KMS-11 (cell line): Measurements from ENCODE around the gene CCT3.

Experiments
- H2AFZ ChIP-seq: fragments of 200-600 bp; sonication (generic); 2 replicates; pipeline ENCODE4 v1.6.1; 2016; ENCODE audit warnings: antibody characterized with exemption, mixed run types, low read depth
- H3K27ac ChIP-seq: fragments of 200-600 bp; sonication (generic); 2 replicates; pipeline ENCODE4 v1.6.1; 2016; ENCODE audit warnings: mild to moderate bottlenecking, mixed run types
- H3K27me3 ChIP-seq: fragments of 200-600 bp; sonication (generic); 2 replicates; pipeline ENCODE4 v1.6.1; 2017; ENCODE audit warnings: mild to moderate bottlenecking, low read depth, mixed run types, moderate library complexity; ENCODE audit not compliant: insufficient read depth
- H3K36me3 ChIP-seq: fragments of 200-600 bp; sonication (generic); 2 replicates; pipeline ENCODE4 v1.6.1; 2017; ENCODE audit warnings: mild to moderate bottlenecking, mixed run types; ENCODE audit not compliant: insufficient read depth
- H3K4me1 ChIP-seq: fragments of 200-600 bp; sonication (generic); 2 replicates; pipeline ENCODE4 v1.6.1; 2016; ENCODE audit warnings: mild to moderate bottlenecking, low read depth, mixed run types; ENCODE audit not compliant: poor library complexity, severe bottlenecking
- H3K4me2 ChIP-seq: fragments of 200-600 bp; sonication (generic); 2 replicates; pipeline ENCODE4 v1.7.0; 2016; ENCODE audit warnings: mild to moderate bottlenecking, mixed run types
- H3K4me3 ChIP-seq: fragments of 200-600 bp; sonication (generic); IDR thresholded peaks from 2 replicates; pipeline ENCODE4 v1.6.1; 2017; ENCODE audit warnings: low read depth, low read length, mixed read lengths; ENCODE audit not compliant: insufficient read depth
- H3K79me2 ChIP-seq: fragments of 200-600 bp; sonication (generic); 2 replicates; pipeline ENCODE4 v1.6.1; 2016; ENCODE audit warnings: low read depth, mixed run types; ENCODE audit not compliant: insufficient read depth
- H3K9ac ChIP-seq: fragments of 200-600 bp; sonication (generic); 2 replicates; pipeline ENCODE4 v1.6.1; 2016; ENCODE audit warnings: mild to moderate bottlenecking, mixed run types
- H4K20me1 ChIP-seq: fragments of 200-600 bp; sonication (generic); 2 replicates; pipeline ENCODE4 v1.6.1; 2016; ENCODE audit warnings: mild to moderate bottlenecking, mixed run types; ENCODE audit not compliant: insufficient read depth
- TF ChIP-seq, protein P1 (sequence below): fragments of 200-600 bp; sonication (generic); conservative IDR thresholded peaks from 2 replicates; pipeline ENCODE4 v1.6.1; 2017; ENCODE audit warnings: low read depth, mild to moderate bottlenecking, antibody characterized with exemption, low read length, moderate library complexity, mixed read lengths

CCT3 gene

DNA sequence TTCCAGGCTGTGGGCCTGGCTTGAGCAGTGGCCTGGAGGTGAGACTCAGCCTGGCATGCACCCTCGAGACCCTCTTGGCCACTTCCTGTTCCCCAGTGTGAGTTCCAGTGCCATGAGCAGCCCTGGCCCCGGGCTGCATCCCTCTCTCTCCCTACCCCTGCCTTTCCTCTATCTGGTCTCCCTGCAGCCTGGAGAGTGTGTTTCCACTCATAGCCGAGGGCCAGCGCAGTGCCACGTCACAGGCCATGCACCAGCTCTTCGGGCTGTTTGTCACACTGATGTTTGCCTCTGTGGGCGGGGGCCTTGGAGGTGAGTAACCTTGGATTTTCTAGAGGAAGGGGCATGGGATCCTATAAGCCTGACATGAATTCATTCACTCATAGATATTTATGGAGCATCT is 44.5 kb upstream of the CCT3 start:
- Histone ChIP-seq H3K36me3 (no peaks in the 10 kb centered on the region), H4K20me1 (no peaks in the 10 kb centered on the region), H3K79me2 (no peaks in the 10 kb centered on the region), H3K9ac (no peak overlapping the region), H3K4me1 (no peaks in the 10 kb centered on the region), H3K4me3 (no peak overlapping the region), H3K4me2 (no peak overlapping the region), H2AFZ (peak overlapping the region; percentile 8), H3K27me3 (peaks cover 25% of the 10 kb centered on the region), H3K27ac (no peak overlapping the region)
- TF ChIP-seq, protein P1, sequence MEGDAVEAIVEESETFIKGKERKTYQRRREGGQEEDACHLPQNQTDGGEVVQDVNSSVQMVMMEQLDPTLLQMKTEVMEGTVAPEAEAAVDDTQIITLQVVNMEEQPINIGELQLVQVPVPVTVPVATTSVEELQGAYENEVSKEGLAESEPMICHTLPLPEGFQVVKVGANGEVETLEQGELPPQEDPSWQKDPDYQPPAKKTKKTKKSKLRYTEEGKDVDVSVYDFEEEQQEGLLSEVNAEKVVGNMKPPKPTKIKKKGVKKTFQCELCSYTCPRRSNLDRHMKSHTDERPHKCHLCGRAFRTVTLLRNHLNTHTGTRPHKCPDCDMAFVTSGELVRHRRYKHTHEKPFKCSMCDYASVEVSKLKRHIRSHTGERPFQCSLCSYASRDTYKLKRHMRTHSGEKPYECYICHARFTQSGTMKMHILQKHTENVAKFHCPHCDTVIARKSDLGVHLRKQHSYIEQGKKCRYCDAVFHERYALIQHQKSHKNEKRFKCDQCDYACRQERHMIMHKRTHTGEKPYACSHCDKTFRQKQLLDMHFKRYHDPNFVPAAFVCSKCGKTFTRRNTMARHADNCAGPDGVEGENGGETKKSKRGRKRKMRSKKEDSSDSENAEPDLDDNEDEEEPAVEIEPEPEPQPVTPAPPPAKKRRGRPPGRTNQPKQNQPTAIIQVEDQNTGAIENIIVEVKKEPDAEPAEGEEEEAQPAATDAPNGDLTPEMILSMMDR: no peak

- Histone ChIP-seq H3K79me2 (no peaks in the 10 kb centered on the region), H2AFZ (no peak overlapping the region), H4K20me1 (no peaks in the 10 kb centered on the region), H3K36me3 (no peaks in the 10 kb centered on the region), H3K27me3 (peaks cover 31% of the 10 kb centered on the region), H3K4me2 (no peak overlapping the region), H3K9ac (no peak overlapping the region), H3K4me3 (no peak overlapping the region), H3K4me1 (no peaks in the 10 kb centered on the region), H3K27ac (no peak overlapping the region)
- TF ChIP-seq, protein P1: no peak
These were observed 41.5 kb upstream of the CCT3 start for GRCh38 chr1:156379420-156380165.

GRCh38 chr1:156378557-156378956 is 40.5 kb upstream of the CCT3 start:
- H3K4me1 ChIP-seq: no peaks in the 10 kb centered on the region
- no peak overlapping the region for H3K9ac ChIP-seq
- H3K36me3 ChIP-seq: no peaks in the 10 kb centered on the region
- no peak overlapping the region for H2AFZ ChIP-seq
- no peak overlapping the region for H3K4me2 ChIP-seq
- TF ChIP-seq, protein P1: no peak
- H3K27ac ChIP-seq: no peak overlapping the region
- H3K4me3 ChIP-seq: no peak overlapping the region
- H3K79me2 ChIP-seq: no peaks in the 10 kb centered on the region
- no peaks in the 10 kb centered on the region for H4K20me1 ChIP-seq
- peaks cover 42% of the 10 kb centered on the region for H3K27me3 ChIP-seq

DNA sequence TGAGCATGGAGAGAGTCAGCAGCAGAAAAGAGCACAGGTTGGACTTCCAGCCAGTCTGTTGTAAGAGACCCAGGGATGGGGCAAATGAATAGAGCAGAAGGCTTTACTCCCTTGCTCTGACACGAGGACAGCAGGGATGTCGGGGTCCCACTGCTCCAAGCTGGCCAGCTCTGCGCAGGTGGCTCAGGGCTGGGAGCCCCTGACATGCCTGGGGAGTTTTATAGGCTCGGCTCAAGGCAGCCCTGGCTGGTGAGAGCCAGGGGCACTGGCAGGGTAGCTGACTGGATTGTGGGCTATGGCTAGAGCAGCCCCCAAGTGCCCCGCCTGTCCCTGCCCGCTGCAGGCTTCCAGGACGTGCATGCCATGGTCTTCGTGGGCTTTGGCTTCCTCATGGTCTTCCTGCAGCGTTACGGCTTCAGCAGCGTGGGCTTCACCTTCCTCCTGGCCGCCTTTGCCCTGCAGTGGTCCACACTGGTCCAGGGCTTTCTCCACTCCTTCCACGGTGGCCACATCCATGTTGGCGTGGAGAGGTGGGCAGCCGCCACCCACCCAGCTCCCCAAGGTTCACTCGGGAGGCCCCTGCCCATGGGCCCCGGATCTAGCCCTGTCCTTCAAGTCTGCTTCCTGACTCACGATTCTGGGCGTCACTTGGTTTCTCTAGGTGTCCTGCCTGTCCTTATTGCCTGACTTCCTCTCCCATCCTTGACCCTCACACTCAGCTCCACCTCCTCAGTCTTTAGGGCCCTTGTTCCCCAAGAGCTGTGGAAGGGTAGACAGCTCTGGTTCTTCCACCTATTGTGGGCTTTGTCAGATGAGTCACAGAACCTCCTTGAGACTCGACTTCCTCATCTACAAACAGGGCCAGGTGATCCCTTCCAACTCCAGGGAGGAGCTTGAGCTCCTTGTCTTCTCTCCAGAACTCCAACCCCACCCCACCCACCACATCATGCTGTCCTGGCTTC is 39.1 kb upstream of the CCT3 start:
- Histone ChIP-seq H2AFZ (no peak overlapping the region), H3K4me2 (no peak overlapping the region), H3K9ac (no peak overlapping the region), H4K20me1 (no peaks in the 10 kb centered on the region), H3K4me3 (no peak overlapping the region), H3K27ac (no peak overlapping the region), H3K4me1 (no peaks in the 10 kb centered on the region), H3K79me2 (no peaks in the 10 kb centered on the region), H3K36me3 (no peaks in the 10 kb centered on the region), H3K27me3 (peaks cover 55% of the 10 kb centered on the region)
- TF ChIP-seq, protein P1: no peak
